GM23248 (cell line): ENCODE measurements around the gene SDHD.

Experiments used
- EZH2 ChIP-seq: fragments of 200-600 bp; sonication (generic); IDR thresholded peaks from 2 replicates; pipeline ENCODE4 v1.6.1; 2018; ENCODE audit warnings: antibody characterized with exemption, mild to moderate bottlenecking; ENCODE audit not compliant: insufficient read depth, poor library complexity, severe bottlenecking
- EZH2phosphoT487 ChIP-seq: fragments of 200-600 bp; sonication (generic); IDR thresholded peaks from 2 replicates; pipeline ENCODE4 v1.6.1; 2018; ENCODE audit warnings: antibody characterized with exemption, moderate library complexity, mild to moderate bottlenecking, low read depth; ENCODE audit not compliant: insufficient read depth

GRCh38 chr11:112134473-112134872 lies 47.8 kb downstream of the SDHD start:
- TF ChIP-seq EZH2 = no peak
- no peak for TF ChIP-seq EZH2phosphoT487
